H1 (cell line): ENCODE data around the gene HINT2.

ENCODE experiments used
- ASH2L ChIP-seq: fragments of 200-600, 300-600 bp; sonication (generic); IDR thresholded peaks from one replicate; pipeline ENCODE4 v1.7.1; 2017; ENCODE audit warnings: low read length
- CEBPB ChIP-seq: IDR thresholded peaks from 2 replicates; pipeline ENCODE4 v1.6.1; 2012; ENCODE audit warnings: low read depth, low read length
- EP300 ChIP-seq, 2 experiments: IDR thresholded peaks; 1 replicate in 1 of 2; 2 replicates in 1 of 2; pipeline ENCODE4 v1.6.1; 2011 to 2012; ENCODE audit warnings: low read depth in 2 of 2, low read length in 2 of 2, mild to moderate bottlenecking in 2 of 2, borderline replicate concordance in 1 of 2, inconsistent platforms in 1 of 2, moderate library complexity in 1 of 2
- GABPA ChIP-seq: IDR thresholded peaks from 2 replicates; pipeline ENCODE4 v1.6.1; 2011; ENCODE audit warnings: mild to moderate bottlenecking, low read length, moderate library complexity, borderline replicate concordance; ENCODE audit not compliant: insufficient read depth
- POLR2A ChIP-seq, 2 experiments: IDR thresholded peaks; 1 replicate in 1 of 2; 2 replicates in 1 of 2; pipeline ENCODE4 v1.6.1; 2011; ENCODE audit warnings: low read depth in 2 of 2, low read length in 2 of 2, mild to moderate bottlenecking in 2 of 2; ENCODE audit errors: control extremely low read depth in 1 of 2
- SIN3A ChIP-seq, 2 experiments: IDR thresholded peaks in 1 of 2; conservative IDR thresholded peaks in 1 of 2; 2 replicates each; pipeline ENCODE4 v1.6.1; 2011 to 2012; ENCODE audit warnings: low read length in 2 of 2, improper control_type of control experiment in 1 of 2, low read depth in 1 of 2, mild to moderate bottlenecking in 1 of 2
- SP1 ChIP-seq: IDR thresholded peaks from 2 replicates; pipeline ENCODE4 v1.6.1; 2011; ENCODE audit warnings: low read depth, low read length
- TAF1 ChIP-seq: IDR thresholded peaks from 2 replicates; pipeline ENCODE4 v1.6.1; 2011; ENCODE audit warnings: mild to moderate bottlenecking, low read depth, low read length
- YY1 ChIP-seq: IDR thresholded peaks from 2 replicates; pipeline ENCODE4 v1.6.1; 2011; ENCODE audit warnings: low read depth, mild to moderate bottlenecking, low read length
- TF ChIP-seq, protein P1 (sequence below), 3 experiments: IDR thresholded peaks; 1 replicate in 2 of 3; 2 replicates in 1 of 3; pipeline versions ENCODE4 v1.5.1 to v1.6.1; 2011; ENCODE audit warnings: low read length in 3 of 3, mild to moderate bottlenecking in 3 of 3, inconsistent platforms in 2 of 3, low read depth in 1 of 3, moderate library complexity in 1 of 3; ENCODE audit not compliant: insufficient read depth in 1 of 3; ENCODE audit errors: control extremely low read depth in 1 of 3
- TF ChIP-seq, protein P2 (sequence below): IDR thresholded peaks from 2 replicates; pipeline ENCODE4 v1.6.1; 2012; ENCODE audit warnings: low read length, inconsistent platforms
- TF ChIP-seq, protein P3 (sequence below): IDR thresholded peaks from 2 replicates; pipeline ENCODE4 v1.6.1; 2011; ENCODE audit warnings: low read length, improper control_type of control experiment
- TF ChIP-seq, protein P4 (sequence below): IDR thresholded peaks from 2 replicates; pipeline ENCODE4 v1.6.1; 2012; ENCODE audit warnings: inconsistent platforms

DNA sequence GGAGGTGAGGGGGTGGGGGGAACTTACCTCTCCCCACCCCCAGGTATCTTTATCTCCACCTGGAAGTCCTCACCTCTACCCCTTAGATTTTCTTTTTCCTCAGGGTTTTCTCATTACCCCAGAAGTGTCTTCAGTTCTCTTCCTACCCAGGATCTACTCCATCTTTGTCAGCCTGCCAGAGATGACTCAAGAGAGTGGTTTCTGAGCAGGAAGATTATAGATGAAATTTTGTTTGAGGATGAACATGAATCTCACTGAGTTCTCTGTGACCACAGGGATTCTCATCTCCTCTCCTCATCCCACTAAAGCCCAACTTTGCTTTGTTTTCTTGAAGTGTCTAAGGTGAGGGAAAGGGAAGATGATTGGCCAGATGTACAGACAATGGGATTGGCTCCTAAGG is 5.2 kb upstream of the HINT2 start:
- TF ChIP-seq ASH2L (no peak), EP300 (IDR thresholded peaks at IDR 0.05; ENCODE audit: borderline replicate concordance in 1 of 2, low read depth in 2 of 2, low read length in 2 of 2) (no peak), SIN3A (conservative IDR thresholded peaks at IDR 0.05 in 1 of 2, IDR thresholded peaks at IDR 0.05 in 1 of 2; ENCODE audit: low read depth in 1 of 2, low read length in 2 of 2) (no peak), SP1 (no peak), TAF1 (no peak), YY1 (no peak), POLR2A (IDR thresholded peaks at IDR 0.05; ENCODE audit: control extremely low read depth in 1 of 2, low read depth in 2 of 2, low read length in 2 of 2) (no peak), GABPA (no peak), CEBPB (no peak)
- TF ChIP-seq, protein P1, sequence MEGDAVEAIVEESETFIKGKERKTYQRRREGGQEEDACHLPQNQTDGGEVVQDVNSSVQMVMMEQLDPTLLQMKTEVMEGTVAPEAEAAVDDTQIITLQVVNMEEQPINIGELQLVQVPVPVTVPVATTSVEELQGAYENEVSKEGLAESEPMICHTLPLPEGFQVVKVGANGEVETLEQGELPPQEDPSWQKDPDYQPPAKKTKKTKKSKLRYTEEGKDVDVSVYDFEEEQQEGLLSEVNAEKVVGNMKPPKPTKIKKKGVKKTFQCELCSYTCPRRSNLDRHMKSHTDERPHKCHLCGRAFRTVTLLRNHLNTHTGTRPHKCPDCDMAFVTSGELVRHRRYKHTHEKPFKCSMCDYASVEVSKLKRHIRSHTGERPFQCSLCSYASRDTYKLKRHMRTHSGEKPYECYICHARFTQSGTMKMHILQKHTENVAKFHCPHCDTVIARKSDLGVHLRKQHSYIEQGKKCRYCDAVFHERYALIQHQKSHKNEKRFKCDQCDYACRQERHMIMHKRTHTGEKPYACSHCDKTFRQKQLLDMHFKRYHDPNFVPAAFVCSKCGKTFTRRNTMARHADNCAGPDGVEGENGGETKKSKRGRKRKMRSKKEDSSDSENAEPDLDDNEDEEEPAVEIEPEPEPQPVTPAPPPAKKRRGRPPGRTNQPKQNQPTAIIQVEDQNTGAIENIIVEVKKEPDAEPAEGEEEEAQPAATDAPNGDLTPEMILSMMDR (IDR thresholded peaks at IDR 0.05; ENCODE audit: control extremely low read depth in 1 of 3, insufficient read depth in 1 of 3, low read depth in 1 of 3, low read length in 3 of 3): no peak
- TF ChIP-seq, protein P2, sequence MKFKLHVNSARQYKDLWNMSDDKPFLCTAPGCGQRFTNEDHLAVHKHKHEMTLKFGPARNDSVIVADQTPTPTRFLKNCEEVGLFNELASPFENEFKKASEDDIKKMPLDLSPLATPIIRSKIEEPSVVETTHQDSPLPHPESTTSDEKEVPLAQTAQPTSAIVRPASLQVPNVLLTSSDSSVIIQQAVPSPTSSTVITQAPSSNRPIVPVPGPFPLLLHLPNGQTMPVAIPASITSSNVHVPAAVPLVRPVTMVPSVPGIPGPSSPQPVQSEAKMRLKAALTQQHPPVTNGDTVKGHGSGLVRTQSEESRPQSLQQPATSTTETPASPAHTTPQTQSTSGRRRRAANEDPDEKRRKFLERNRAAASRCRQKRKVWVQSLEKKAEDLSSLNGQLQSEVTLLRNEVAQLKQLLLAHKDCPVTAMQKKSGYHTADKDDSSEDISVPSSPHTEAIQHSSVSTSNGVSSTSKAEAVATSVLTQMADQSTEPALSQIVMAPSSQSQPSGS: no peak
- TF ChIP-seq, protein P3, sequence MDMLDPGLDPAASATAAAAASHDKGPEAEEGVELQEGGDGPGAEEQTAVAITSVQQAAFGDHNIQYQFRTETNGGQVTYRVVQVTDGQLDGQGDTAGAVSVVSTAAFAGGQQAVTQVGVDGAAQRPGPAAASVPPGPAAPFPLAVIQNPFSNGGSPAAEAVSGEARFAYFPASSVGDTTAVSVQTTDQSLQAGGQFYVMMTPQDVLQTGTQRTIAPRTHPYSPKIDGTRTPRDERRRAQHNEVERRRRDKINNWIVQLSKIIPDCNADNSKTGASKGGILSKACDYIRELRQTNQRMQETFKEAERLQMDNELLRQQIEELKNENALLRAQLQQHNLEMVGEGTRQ: no peak
- TF ChIP-seq, protein P4, sequence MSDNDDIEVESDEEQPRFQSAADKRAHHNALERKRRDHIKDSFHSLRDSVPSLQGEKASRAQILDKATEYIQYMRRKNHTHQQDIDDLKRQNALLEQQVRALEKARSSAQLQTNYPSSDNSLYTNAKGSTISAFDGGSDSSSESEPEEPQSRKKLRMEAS: no peak
